GM12878 (cell line): ENCODE measurements around the gene ZNF792. TPM values are rescaled to one million over a fixed set of nuclear protein-coding genes. Genes with fewer than 3 reads are reported as not detected.
A peak's percentile ranks its signal among the peaks of the same experiment; 100 is the strongest.

ENCODE experiments used
- ATAC-seq: fragments of 200-7000 bp; cut with Tn5 transposase; 3 replicates; pipeline ENCODE4 v1.9.1; 2020; ENCODE audit warnings: mild to moderate bottlenecking, moderate library complexity
- BruUV-seq: library from RNA; stranded (reverse); fragments of 400-500 nt; replicated peaks from 2 replicates; lab custom pipeline; 2021; lab: Mats Ljungman, UMichigan
- CTCF ChIA-PET: fragments of 300-600 bp; sonication (Branson Sonifier 250); formaldehyde crosslinking; extraction: SDS; loops from one replicate; lab custom pipeline; 2021; ENCODE audit warnings: inconsistent platforms; lab: Yijun Ruan, JAX
- POLR2A ChIA-PET: fragments of 350-600 bp; formaldehyde crosslinking; extraction: SDS; loops from one replicate; lab custom pipeline; 2021; ENCODE audit warnings: inconsistent platforms; lab: Charles Lee
- RAD21 ChIA-PET: fragments of 300-600 bp; sonication (Branson Sonifier 250); formaldehyde crosslinking; loops from one replicate; lab custom pipeline; 2023; ENCODE audit warnings: antibody characterized with exemption; ENCODE audit not compliant: unreplicated experiment; lab: Charles Lee
- SMC1A ChIA-PET: fragments of 300-600 bp; sonication (Branson Sonifier 250); formaldehyde crosslinking; loops from one replicate; lab custom pipeline; 2023; ENCODE audit not compliant: unreplicated experiment, uncharacterized antibody; lab: Charles Lee
- DNase-seq: peaks from one replicate; pipeline ENCODE4 v3.0.0-alpha.2; 2011; ENCODE audit warnings: low read depth, low spot score
- FAIRE-seq: peaks from 3 replicates; lab custom pipeline; 2011; peaks lifted over from hg19 to GRCh38; lab: Jason Lieb, UNC
- H2AFZ ChIP-seq: 2 replicates; pipeline ENCODE4 v1.6.0; 2011; ENCODE audit warnings: low read depth, low read length, control low read depth; ENCODE audit not compliant: control insufficient read depth
- H3K27ac ChIP-seq: 2 replicates; pipeline ENCODE4 v1.5.1; 2011; ENCODE audit warnings: control low read depth; ENCODE audit not compliant: control insufficient read depth, insufficient read depth
- H3K27me3 ChIP-seq, 2 experiments: replicated peaks in 1 of 2; 2 replicates each; pipeline versions ENCODE4 v1.6.0 to v1.6.1; 2011; ENCODE audit warnings: low read length in 1 of 2; ENCODE audit not compliant: control insufficient read depth in 2 of 2, insufficient read depth in 2 of 2
- H3K36me3 ChIP-seq, 2 experiments: 2 replicates each; pipeline ENCODE4 v1.5.1; 2011; ENCODE audit warnings: low read length in 1 of 2; ENCODE audit not compliant: control insufficient read depth in 2 of 2, insufficient read depth in 2 of 2
- H3K4me1 ChIP-seq: 2 replicates; pipeline ENCODE4 v1.6.1; 2011; ENCODE audit warnings: mild to moderate bottlenecking, low read length, moderate library complexity, mixed read lengths; ENCODE audit not compliant: control insufficient read depth, insufficient read depth
- H3K4me2 ChIP-seq: 2 replicates; pipeline ENCODE4 v1.6.0; 2011; ENCODE audit warnings: control low read depth; ENCODE audit not compliant: control insufficient read depth, insufficient read depth
- H3K4me3 ChIP-seq: fragments of 200-600 bp; sonication (generic); 2 replicates; pipeline ENCODE4 v1.5.1; 2016
- H3K79me2 ChIP-seq: 2 replicates; pipeline ENCODE4 v1.6.0; 2011; ENCODE audit warnings: low read length; ENCODE audit not compliant: control insufficient read depth, insufficient read depth
- H3K9ac ChIP-seq: 2 replicates; pipeline ENCODE4 v1.8.0; 2011; ENCODE audit warnings: low read length, control low read depth, mixed read lengths; ENCODE audit not compliant: control insufficient read depth, insufficient read depth
- H3K9me3 ChIP-seq: replicated peaks from 3 replicates; pipeline ENCODE4 v1.5.1; 2011; ENCODE audit warnings: mild to moderate bottlenecking, low read length; ENCODE audit not compliant: control insufficient read depth, insufficient read depth
- H4K20me1 ChIP-seq: 2 replicates; pipeline ENCODE4 v1.6.0; 2011; ENCODE audit not compliant: control insufficient read depth, insufficient read depth
- ATF7 ChIP-seq: fragments of 450-650 bp; IDR thresholded peaks from 2 replicates; pipeline ENCODE4 v1.6.1; 2016; ENCODE audit warnings: low read depth, mild to moderate bottlenecking
- BCL11A ChIP-seq: IDR thresholded peaks from 2 replicates; pipeline ENCODE4 v1.6.1; 2011; ENCODE audit warnings: low read depth, low read length
- EZH2 ChIP-seq: IDR thresholded peaks from 2 replicates; pipeline ENCODE4 v1.6.1; 2012; ENCODE audit warnings: low read depth, mild to moderate bottlenecking, control low read depth, inconsistent platforms, low read length, borderline replicate concordance; ENCODE audit not compliant: control insufficient read depth
- GABPA ChIP-seq: IDR thresholded peaks from 2 replicates; pipeline ENCODE4 v1.6.1; 2014; ENCODE audit warnings: antibody characterized with exemption, low read depth, mild to moderate bottlenecking, inconsistent platforms
- RAD21 ChIP-seq: IDR thresholded peaks from 2 replicates; pipeline ENCODE4 v1.6.1; 2011; ENCODE audit warnings: mild to moderate bottlenecking, low read depth, low read length, moderate library complexity; ENCODE audit not compliant: insufficient read depth
- RUNX3 ChIP-seq: IDR thresholded peaks from 2 replicates; pipeline ENCODE4 v1.6.1; 2012; ENCODE audit warnings: low read length, inconsistent platforms
- ZBTB33 ChIP-seq: fragments of 450-650 bp; IDR thresholded peaks from 2 replicates; pipeline ENCODE4 v1.6.1; 2017; ENCODE audit warnings: mild to moderate bottlenecking
- WGBS: methylation state at CpG from one replicate; pipeline ENCODE4 v1.1.6; 2016; ENCODE audit warnings: low lambda C conversion rate; ENCODE audit not compliant: insufficient replicate concordance, insufficient coverage; ENCODE audit errors: missing lambda C conversion rate; 5-methylcytosine and 5-hydroxymethylcytosine counted together
- in situ Hi-C: fragments of 300-500 bp; cut with MboI; formaldehyde crosslinking; loops from 9 replicates; pipeline ENCODE4 v1.14.3; 2018; ENCODE audit warnings: mixed read lengths
- intact Hi-C: fragments of 100-400 bp; cut with micrococcal nuclease; formaldehyde crosslinking; loops from one replicate; pipeline ENCODE4 v1.14.2; 2022; ENCODE audit not compliant: unreplicated experiment
- polyA plus RNA-seq, 11 experiments: library from polyadenylated mRNA; depleted of rRNA in 4 of 11; unstranded in 6 of 11; stranded (reverse) in 5 of 11; fragments of >200 nt; fragmentation: Nextera tagmentation in 4 of 11; fragmentation: Illumina TruSeq in 1 of 11; extraction: Ambion mirVana in 4 of 11; extraction: Trizol in 1 of 11; gene quantifications; 1 replicate in 1 of 11; 2 replicates in 10 of 11; pipeline versions ENCODE4 v1.2.1 to v1.2.3, GENCODE V29; 2011 to 2016; ENCODE audit warnings: inconsistent platforms in 2 of 11, missing spikeins in 2 of 11, low read depth in 1 of 11
- total RNA-seq, 4 experiments: library from RNA; depleted of rRNA in 3 of 4; stranded (reverse); fragments of >200 nt in 3 of 4; fragmentation: Illumina TruSeq in 1 of 4; extraction: Trizol in 1 of 4; gene quantifications; 2 replicates each; pipeline versions ENCODE4 v1.2.1 to v1.2.3, GENCODE V29; 2013 to 2021

ZNF792 gene
- total and polyA plus RNA-seq, 10 of the 15 experiments (the other 5 are each of a cell fraction or from before 2014, with no cell fraction given): 0.53 to 4.8 (median 1.3) TPM

GRCh38 chr19:34997071-34997617 is 33.1 kb upstream of the ZNF792 start:
- Histone ChIP-seq H3K27ac (peak overlapping the region; percentile 35), H3K9me3 (no peaks in the 10 kb centered on the region; the same call in 2 of the 3 replicates), H3K36me3 (no peaks in the 10 kb centered on the region), H3K9ac (no peak overlapping the region), H3K4me2 (no peak overlapping the region), H3K27me3 (no peaks in the 10 kb centered on the region)
- intact Hi-C loops: no loop called here
- SMC1A ChIA-PET: interaction anchor here (1.0 to 1.2 kb wide), 2 partner anchors 8 to 23 kb away, joined by 3 to 9 read pairs; no protein-coding TSS in a partner anchor
- TF ChIP-seq ZBTB33 (no peak), GABPA (no peak), EZH2 (no peak), RAD21 (no peak), ATF7 (no peak), BCL11A (no peak), RUNX3 (peak; percentile 22; the same call in 1 of the 2 replicates)
- TF ChIP-seq, all 136 proteins: peak for 1
- Histone ChIP-seq H3K79me2 (peaks cover 22% of the 10 kb centered on the region), H4K20me1 (no peaks in the 10 kb centered on the region), H3K4me3 (no peak overlapping the region), H3K4me1 (peaks cover 29% of the 10 kb centered on the region), H2AFZ (peak overlapping the region; percentile 87)
- ATAC-seq: no peak
- WGBS: 60% methylated on average over 7 of the region's 8 CpGs
- ChIA-PET CTCF (interaction anchor here (1.7 kb wide), 1 partner anchor 23 kb away, joined by 4 read pairs; no protein-coding TSS in a partner anchor), POLR2A (interaction anchor here (0.7 kb wide), 1 partner anchor 1143 kb away, joined by 3 read pairs; the partner anchor contains the start of gene CAPNS1), RAD21 (no interaction called here)
- FAIRE-seq: peak; percentile 7
- in situ Hi-C loops: no loop called here
- no peak for DNase-seq
- no TSS peak for BruUV-seq
